GM12865 (cell line): ENCODE measurements around the gene ZNF816.
"Not testable (repeated sequence)": the region's sequence is repeated elsewhere in the genome, so short reads cannot be mapped to it uniquely, and the experiment has no call there.

ENCODE experiments used
- DNase-seq: peaks from one replicate; pipeline ENCODE4 v3.0.0; 2010; ENCODE audit warnings: low read depth
- H3K4me3 ChIP-seq: 2 replicates; pipeline ENCODE4 v1.5.1; 2011; ENCODE audit warnings: mild to moderate bottlenecking, low read depth, low read length, control low read depth
- CTCF ChIP-seq: IDR thresholded peaks from 2 replicates; pipeline ENCODE4 v1.5.1; 2011; ENCODE audit warnings: low read length, control low read depth, low read depth, inconsistent platforms; ENCODE audit not compliant: insufficient read depth; ENCODE audit errors: missing control alignments

Gene ZNF816

GRCh38 chr19:52948025-52948770, 14.5 kb downstream of the ZNF816 start:
- DNase-seq: no peak
- H3K4me3 ChIP-seq: no peak overlapping the region
- no peak for TF ChIP-seq CTCF

- TF ChIP-seq CTCF: no peak
- no peak for DNase-seq
- no peak overlapping the region for H3K4me3 ChIP-seq
Measured at GRCh38 chr19:52946322-52947310, 16.1 kb downstream of the ZNF816 start.

DNA sequence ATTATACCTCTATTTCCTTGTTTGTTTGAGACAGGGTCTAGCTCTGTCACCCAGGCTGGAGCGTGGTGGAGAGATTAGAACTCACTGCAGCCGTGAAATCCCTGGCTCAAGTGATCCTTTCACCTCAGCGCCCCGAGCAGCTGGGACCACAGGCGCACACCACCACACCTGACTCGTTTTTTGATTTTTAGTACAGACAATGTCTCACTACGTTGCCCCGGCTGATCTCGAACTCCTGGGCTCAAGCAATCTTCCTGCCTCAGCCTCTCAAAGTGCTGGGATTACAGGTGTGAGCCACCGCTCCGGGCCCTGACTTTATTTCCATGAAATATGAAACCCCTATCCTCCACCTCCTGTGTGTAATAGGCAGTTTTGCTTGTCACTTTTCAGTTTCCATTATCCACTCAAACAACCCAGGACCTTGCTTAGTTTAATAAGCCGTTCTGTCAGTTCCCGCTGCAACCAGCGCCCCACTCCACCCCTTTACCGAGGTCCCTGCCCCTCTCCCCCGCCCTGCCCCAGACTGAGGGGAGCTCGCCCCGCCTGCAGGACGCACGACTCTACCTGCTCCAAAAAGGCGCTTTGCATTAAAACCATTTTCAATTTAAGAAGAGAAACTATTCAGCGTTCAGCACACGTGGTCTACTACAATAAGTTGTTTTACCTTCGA, 16.9 kb downstream of the ZNF816 start:
- no peak for DNase-seq
- H3K4me3 ChIP-seq: no peak overlapping the region
- no peak for TF ChIP-seq CTCF

- DNase-seq, H3K4me3 ChIP-seq: not testable (repeated sequence)
Measured at GRCh38 chr19:52944703-52945493, 17.8 kb downstream of the ZNF816 start.

DNA sequence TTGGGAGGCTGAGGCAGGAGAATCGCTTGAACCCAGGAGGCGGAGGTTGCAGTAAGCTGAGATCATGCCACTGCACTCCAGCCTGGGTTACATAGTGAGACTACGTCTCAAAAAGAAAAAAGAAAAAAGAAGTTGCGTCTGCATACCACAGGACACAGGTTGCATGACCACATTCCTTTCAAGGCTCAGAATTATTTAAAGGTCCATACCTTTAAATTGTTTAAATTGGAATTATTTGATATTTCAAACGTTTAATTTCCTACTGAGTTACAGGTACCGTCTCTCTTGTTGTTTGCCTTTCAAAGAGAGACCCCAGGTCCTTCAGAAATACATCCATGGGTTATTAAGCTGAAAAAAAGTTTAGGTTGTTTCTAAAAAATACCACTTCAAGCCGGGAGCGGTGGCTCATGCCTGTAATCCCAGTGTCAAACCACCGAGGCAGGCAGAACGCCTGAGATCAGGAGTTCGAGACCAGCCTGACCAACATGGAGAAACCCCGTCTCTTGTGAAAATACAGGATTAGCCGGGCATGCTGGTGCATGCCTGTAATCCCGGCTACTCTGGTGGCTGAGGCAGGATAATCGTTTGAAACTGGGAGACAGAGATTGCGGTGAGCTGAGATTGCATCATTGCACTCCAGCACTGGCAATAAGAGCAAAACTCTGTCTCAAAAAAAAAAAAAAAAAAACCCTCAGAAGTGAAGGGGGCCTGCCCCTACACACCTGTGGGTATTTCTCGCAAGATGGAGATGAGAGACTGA, 18.6 kb downstream of the ZNF816 start:
- DNase-seq: no peak
- no peak overlapping the region for H3K4me3 ChIP-seq
- no peak for TF ChIP-seq CTCF

DNA sequence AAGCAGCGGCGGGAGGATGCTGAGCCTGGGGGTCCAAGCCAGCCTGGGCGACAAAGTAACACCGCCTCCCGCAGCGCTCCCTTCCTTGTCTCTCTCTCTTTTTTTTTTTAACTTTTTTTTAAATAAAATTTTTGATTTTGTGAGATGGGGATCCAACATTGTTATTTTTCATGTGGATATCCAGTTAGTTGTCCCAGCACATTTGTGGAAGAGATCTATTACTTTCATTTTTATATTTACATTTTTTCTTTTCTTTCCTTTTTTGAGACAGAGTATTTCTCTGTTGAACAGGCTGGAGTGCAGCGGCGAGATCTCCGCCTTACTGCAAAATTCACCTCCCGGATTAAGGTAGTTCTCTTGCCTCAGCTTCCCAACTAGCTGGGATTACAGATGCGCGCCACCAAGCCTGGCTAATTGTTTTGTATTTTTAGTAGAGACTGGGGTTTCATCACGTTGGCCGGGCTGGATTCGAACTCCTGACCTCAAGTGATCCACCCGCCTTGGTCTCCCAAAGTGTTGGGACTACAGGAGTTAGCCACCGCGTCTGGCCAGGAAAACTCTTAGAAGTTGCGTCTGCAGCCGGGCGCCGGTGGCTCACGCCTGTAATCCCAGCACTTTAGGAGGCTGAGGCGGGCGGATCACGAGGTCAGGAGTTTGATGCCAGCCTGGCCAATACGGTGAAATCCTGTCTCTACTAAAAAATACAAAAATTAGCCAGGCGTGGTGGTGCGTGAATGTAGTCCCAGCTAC, 19.4 kb downstream of the ZNF816 start:
- DNase-seq: no peak
- no peak for TF ChIP-seq CTCF
- H3K4me3 ChIP-seq: peak overlapping the region; percentile 77
